ENCODE results near the gene SMYD3.

DNA sequence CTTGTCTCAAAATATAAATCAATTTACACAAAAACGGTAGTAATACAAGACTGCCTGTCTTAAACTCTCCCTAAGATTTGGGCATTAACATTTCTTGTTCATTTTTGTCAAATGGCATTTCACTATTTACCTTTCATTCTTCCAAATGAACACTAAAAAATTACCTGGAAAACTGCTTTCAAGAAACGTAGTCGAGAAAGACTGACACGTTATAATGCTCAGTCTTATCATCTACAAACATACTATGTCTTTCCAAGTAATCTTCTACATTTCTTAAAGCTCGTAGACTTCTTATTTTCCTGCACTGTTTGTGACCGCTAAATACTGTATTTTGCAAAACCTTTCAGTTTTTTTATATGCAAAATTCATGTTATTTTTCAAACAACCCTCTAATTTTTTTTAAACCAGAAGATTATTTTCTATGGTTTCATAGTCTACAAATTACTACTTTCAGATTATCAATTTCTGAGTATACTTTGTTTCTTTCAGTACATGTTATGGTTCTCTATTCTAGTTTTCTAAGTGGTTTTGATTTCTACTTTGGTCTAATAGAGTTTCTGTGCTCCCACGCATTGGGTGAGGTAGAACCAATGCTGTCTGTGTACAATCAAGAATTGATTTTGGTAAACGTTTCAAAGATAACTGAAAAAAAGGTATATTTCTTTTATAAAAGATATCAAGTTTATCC, 336.4 kb downstream of the SMYD3 start:
- TF ChIP-seq, protein P1, sequence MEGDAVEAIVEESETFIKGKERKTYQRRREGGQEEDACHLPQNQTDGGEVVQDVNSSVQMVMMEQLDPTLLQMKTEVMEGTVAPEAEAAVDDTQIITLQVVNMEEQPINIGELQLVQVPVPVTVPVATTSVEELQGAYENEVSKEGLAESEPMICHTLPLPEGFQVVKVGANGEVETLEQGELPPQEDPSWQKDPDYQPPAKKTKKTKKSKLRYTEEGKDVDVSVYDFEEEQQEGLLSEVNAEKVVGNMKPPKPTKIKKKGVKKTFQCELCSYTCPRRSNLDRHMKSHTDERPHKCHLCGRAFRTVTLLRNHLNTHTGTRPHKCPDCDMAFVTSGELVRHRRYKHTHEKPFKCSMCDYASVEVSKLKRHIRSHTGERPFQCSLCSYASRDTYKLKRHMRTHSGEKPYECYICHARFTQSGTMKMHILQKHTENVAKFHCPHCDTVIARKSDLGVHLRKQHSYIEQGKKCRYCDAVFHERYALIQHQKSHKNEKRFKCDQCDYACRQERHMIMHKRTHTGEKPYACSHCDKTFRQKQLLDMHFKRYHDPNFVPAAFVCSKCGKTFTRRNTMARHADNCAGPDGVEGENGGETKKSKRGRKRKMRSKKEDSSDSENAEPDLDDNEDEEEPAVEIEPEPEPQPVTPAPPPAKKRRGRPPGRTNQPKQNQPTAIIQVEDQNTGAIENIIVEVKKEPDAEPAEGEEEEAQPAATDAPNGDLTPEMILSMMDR (IDR thresholded peaks at IDR 0.05): no peak
- TF ChIP-seq POLR2A (IDR thresholded peaks at IDR 0.05) (no peak), EP300 (IDR thresholded peaks at IDR 0.05) (no peak)
